Measurements from ENCODE around the gene ACTMAP. TPM values are rescaled to one million over a fixed set of nuclear protein-coding genes. Genes with fewer than 3 reads are reported as not detected.

The ACTMAP gene
- total RNA-seq, 1 experiment from 2014 or later = 0.51 TPM

DNA sequence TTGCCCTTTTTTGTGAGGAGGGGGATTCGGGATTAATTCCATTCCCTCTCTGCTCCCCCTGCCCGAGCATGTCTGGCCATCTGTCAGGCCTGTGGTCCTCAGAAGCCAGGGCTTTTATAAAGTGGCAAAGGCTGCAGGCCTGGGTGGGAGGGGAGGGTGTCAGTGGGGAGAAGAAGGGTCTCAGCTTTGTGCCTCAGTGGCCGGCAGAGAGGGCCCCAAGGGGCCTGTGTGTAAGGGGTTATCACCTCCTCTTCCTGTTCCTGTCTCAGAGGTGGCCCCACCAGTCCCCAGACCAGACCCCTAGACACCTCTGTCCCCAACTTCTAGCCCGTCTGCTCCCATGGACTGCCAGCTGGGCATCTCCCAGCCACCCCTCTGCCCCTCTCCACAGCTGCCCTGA lies 56.4 kb downstream of the ACTMAP start:
- DNase-seq (ENCODE audit: low read depth) = no peak

DNA sequence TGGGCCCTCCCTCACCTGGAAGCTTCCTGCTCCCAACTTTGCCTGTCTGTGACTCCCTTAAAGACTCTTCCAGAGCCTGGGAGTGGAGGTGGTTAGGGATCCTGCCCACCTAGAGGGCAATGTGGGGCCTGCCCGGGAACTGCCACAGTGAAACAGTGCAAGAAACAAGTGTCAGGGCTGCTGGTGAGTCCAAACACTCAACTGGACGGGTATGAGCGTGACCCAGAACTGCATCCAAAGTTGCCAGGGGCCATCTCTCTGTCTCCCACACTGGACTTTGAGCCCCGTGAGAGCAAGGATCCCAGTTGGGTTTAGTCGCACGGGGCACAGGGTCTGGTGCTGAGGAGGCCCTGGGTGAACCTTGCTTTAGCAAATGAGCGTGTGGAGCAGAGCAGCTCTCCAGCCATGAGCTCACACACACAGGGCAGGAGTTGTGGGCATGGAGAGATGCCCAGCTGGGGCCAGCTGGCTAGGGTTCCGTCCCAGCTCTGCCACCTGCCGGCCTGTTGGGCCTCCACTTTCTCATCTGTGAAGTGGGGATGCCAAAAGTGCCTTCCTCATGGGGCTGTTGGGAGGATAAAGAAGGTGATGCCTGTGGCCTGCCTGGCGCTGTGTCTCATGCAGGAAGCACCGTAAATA lies 57.0 kb downstream of the ACTMAP start:
- DNase-seq (ENCODE audit: low read depth) = no peak

DNA sequence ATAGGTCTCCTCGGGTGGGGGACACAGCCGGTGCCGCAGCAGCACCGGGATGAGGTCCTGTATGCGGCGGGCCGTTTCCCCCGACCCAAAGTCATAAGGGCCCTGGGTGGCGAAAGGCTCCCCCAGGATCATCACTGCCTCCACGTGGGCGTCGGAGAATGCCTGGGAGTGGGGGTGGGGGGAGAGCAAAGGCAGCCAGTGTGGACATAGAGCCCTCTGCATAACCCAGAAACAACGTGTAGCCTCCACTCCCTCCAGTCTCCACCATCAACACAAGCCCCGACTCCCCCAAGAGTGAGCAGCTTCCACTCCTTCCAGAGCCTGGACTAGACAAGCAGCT lies 58.1 kb downstream of the ACTMAP start:
- no peak for DNase-seq (ENCODE audit: low read depth)

GRCh38 chr19:40691421-40692211 lies 58.7 kb downstream of the ACTMAP start:
- DNase-seq (ENCODE audit: low read depth) = peak; percentile 34

Other genes with a start within 250 kb of the ACTMAP start
- 40.6 and 134 TPM in 2 replicates for gene SHKBP1, start 173.6 kb downstream of the ACTMAP start, total RNA-seq (2014; rRNA removed; shearing (Covaris generic))
- gene LTBP4, start 149.1 kb downstream of the ACTMAP start, total RNA-seq (2014; rRNA removed; shearing (Covaris generic)) = 16.4 and 26.0 TPM in 2 replicates
- 16.4 and 22.7 TPM in 2 replicates for gene NUMBL, start 59.8 kb downstream of the ACTMAP start, total RNA-seq (2014; rRNA removed; shearing (Covaris generic))
- gene COQ8B, start 33.6 kb downstream of the ACTMAP start, total RNA-seq (2014; rRNA removed; shearing (Covaris generic)) = 20.0 and 31.0 TPM in 2 replicates
- gene ITPKC, start 33.4 kb downstream of the ACTMAP start, total RNA-seq (2014; rRNA removed; shearing (Covaris generic)) = 4.9 and 5.3 TPM in 2 replicates
- 64.1 and 71.0 TPM in 2 replicates for gene SNRPA, start 726 bp upstream of the ACTMAP start, total RNA-seq (2014; rRNA removed; shearing (Covaris generic))
- not detected in 2 replicates for gene MIA, start 25.0 kb upstream of the ACTMAP start, total RNA-seq (2014; rRNA removed; shearing (Covaris generic))
- gene RAB4B, start 27.8 kb upstream of the ACTMAP start, total RNA-seq (2014; rRNA removed; shearing (Covaris generic)) = 32.4 and 34.4 TPM in 2 replicates
- 46.0 and 54.7 TPM in 2 replicates for gene EGLN2, start 48.7 kb upstream of the ACTMAP start, total RNA-seq (2014; rRNA removed; shearing (Covaris generic))
- not detected in 2 replicates for gene CYP2A6, start 100.0 kb upstream of the ACTMAP start, total RNA-seq (2014; rRNA removed; shearing (Covaris generic))
- not detected in 2 replicates for gene CYP2A7, start 131.8 kb upstream of the ACTMAP start, total RNA-seq (2014; rRNA removed; shearing (Covaris generic))
- gene CYP2B6, start 240.8 kb upstream of the ACTMAP start, total RNA-seq (2014; rRNA removed; shearing (Covaris generic)) = not detected in 2 replicates

Measured in Daoy (cell line).